ENCODE results near the gene GSTA3.

The GSTA3 gene

DNA sequence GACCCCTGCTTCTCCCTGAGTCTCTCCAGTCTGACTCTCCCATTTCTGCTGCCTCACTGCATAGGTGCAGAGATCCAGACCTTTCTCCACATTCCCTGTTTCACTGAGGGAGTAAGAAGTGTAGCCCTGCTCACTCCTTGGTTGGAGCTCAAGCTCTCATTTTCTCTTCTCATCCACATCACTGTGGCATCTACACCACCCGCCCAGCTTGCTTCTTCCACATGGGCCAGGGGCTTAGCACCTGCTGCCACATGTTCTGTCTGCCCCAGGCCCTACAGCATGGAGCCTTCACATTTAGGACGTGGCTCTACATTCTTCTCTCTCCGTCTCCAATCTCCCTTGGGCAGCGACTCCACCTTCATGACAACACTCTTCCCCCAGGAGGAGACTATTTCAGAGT, 60.4 kb downstream of the GSTA3 start:
- no peak for DNase-seq
